ENCODE data around the gene RAB33B. TPM values are rescaled to one million over a fixed set of nuclear protein-coding genes. Genes with fewer than 3 reads are reported as not detected.

Gene RAB33B
- total RNA-seq, 1 donor from 2014 or later, result 10.3 TPM

GRCh38 chr4:139484783-139485311, 30.9 kb downstream of the RAB33B start:
- H3K4me3 Mint-ChIP-seq (ENCODE audit: unreplicated experiment), result no peak overlapping the region
- H3K9me3 Mint-ChIP-seq (ENCODE audit: unreplicated experiment), result no peaks in the 10 kb centered on the region
- no peaks in the 10 kb centered on the region for H3K27me3 Mint-ChIP-seq (ENCODE audit: unreplicated experiment)
- no peaks in the 10 kb centered on the region for H3K36me3 Mint-ChIP-seq (ENCODE audit: unreplicated experiment)
- no peak overlapping the region for H3K27ac Mint-ChIP-seq (ENCODE audit: unreplicated experiment)
- peaks cover 17% of the 10 kb centered on the region for H3K4me1 Mint-ChIP-seq (ENCODE audit: unreplicated experiment)
- no peak for DNase-seq (ENCODE audit: extremely low spot score, unreplicated experiment)
- no peak for TF ChIP-seq CTCF (IDR thresholded peaks at IDR 0.05)

GRCh38 chr4:139488442-139488841, 34.5 kb downstream of the RAB33B start:
- Mint-ChIP-seq H3K9me3 (ENCODE audit: unreplicated experiment) (no peaks in the 10 kb centered on the region), H3K27me3 (ENCODE audit: unreplicated experiment) (no peaks in the 10 kb centered on the region), H3K4me3 (ENCODE audit: unreplicated experiment) (no peak overlapping the region), H3K27ac (ENCODE audit: unreplicated experiment) (no peak overlapping the region), H3K4me1 (ENCODE audit: unreplicated experiment) (peaks cover 17% of the 10 kb centered on the region), H3K36me3 (ENCODE audit: unreplicated experiment) (no peaks in the 10 kb centered on the region)
- no peak for DNase-seq (ENCODE audit: extremely low spot score, unreplicated experiment)
- no peak for TF ChIP-seq CTCF (IDR thresholded peaks at IDR 0.05)

GRCh38 chr4:139489638-139490037, 35.7 kb downstream of the RAB33B start:
- H3K36me3 Mint-ChIP-seq (ENCODE audit: unreplicated experiment), result no peaks in the 10 kb centered on the region
- no peaks in the 10 kb centered on the region for H3K9me3 Mint-ChIP-seq (ENCODE audit: unreplicated experiment)
- H3K27me3 Mint-ChIP-seq (ENCODE audit: unreplicated experiment), result no peaks in the 10 kb centered on the region
- H3K4me1 Mint-ChIP-seq (ENCODE audit: unreplicated experiment), result peaks cover 17% of the 10 kb centered on the region
- no peak overlapping the region for H3K4me3 Mint-ChIP-seq (ENCODE audit: unreplicated experiment)
- no peak overlapping the region for H3K27ac Mint-ChIP-seq (ENCODE audit: unreplicated experiment)
- DNase-seq (ENCODE audit: extremely low spot score, unreplicated experiment), result no peak
- no peak for TF ChIP-seq CTCF (IDR thresholded peaks at IDR 0.05)

- H3K27ac Mint-ChIP-seq (ENCODE audit: unreplicated experiment), result no peak overlapping the region
- H3K36me3 Mint-ChIP-seq (ENCODE audit: unreplicated experiment), result no peaks in the 10 kb centered on the region
- no peak for DNase-seq (ENCODE audit: extremely low spot score, unreplicated experiment)
- peaks cover 10% of the 10 kb centered on the region for H3K4me1 Mint-ChIP-seq (ENCODE audit: unreplicated experiment)
- no peak for TF ChIP-seq CTCF (IDR thresholded peaks at IDR 0.05)
- H3K4me3 Mint-ChIP-seq (ENCODE audit: unreplicated experiment), result no peak overlapping the region
- H3K27me3 Mint-ChIP-seq (ENCODE audit: unreplicated experiment), result no peaks in the 10 kb centered on the region
- H3K9me3 Mint-ChIP-seq (ENCODE audit: unreplicated experiment), result no peaks in the 10 kb centered on the region
Observed at GRCh38 chr4:139492429-139492828, 38.5 kb downstream of the RAB33B start.

- TF ChIP-seq CTCF (IDR thresholded peaks at IDR 0.05), result no peak
- no peaks in the 10 kb centered on the region for H3K27me3 Mint-ChIP-seq (ENCODE audit: unreplicated experiment)
- peaks cover 2% of the 10 kb centered on the region for H3K4me1 Mint-ChIP-seq (ENCODE audit: unreplicated experiment)
- no peak overlapping the region for H3K27ac Mint-ChIP-seq (ENCODE audit: unreplicated experiment)
- no peak for DNase-seq (ENCODE audit: extremely low spot score, unreplicated experiment)
- no peaks in the 10 kb centered on the region for H3K36me3 Mint-ChIP-seq (ENCODE audit: unreplicated experiment)
- H3K9me3 Mint-ChIP-seq (ENCODE audit: unreplicated experiment), result no peaks in the 10 kb centered on the region
- H3K4me3 Mint-ChIP-seq (ENCODE audit: unreplicated experiment), result no peak overlapping the region
Observed at GRCh38 chr4:139493176-139493575, 39.3 kb downstream of the RAB33B start.
